Measurements from ENCODE around the gene EPM2A.

EPM2A gene

GRCh38 chr6:145601397-145601796, 133.9 kb downstream of the EPM2A start:
- TF ChIP-seq CTCF (IDR thresholded peaks at IDR 0.05): no peak

GRCh38 chr6:145600299-145600698, 135.0 kb downstream of the EPM2A start:
- no peak for TF ChIP-seq CTCF (IDR thresholded peaks at IDR 0.05)

- TF ChIP-seq CTCF (IDR thresholded peaks at IDR 0.05): no peak
Measured at GRCh38 chr6:145588981-145589380, 146.3 kb downstream of the EPM2A start.

GRCh38 chr6:145587334-145587733, 148.0 kb downstream of the EPM2A start:
- TF ChIP-seq CTCF (IDR thresholded peaks at IDR 0.05): no peak

- no peak for TF ChIP-seq CTCF (IDR thresholded peaks at IDR 0.05)
Measured at GRCh38 chr6:145583753-145584152, 151.6 kb downstream of the EPM2A start.
